Transverse colon (tissue), 4 donors: ENCODE results near the gene MGAT5.

ENCODE experiments used
- CTCF ChIP-seq, 5 experiments: fragments of 200-600 bp in 3 of 5; fragments of 450-650 bp in 2 of 5; sonication (generic) in 3 of 5; IDR thresholded peaks; 1 replicate in 2 of 5; 2 replicates in 3 of 5; pipeline ENCODE4 v1.5.1; 2016 to 2017; ENCODE audit warnings: antibody characterized with exemption in 5 of 5, inconsistent platforms in 3 of 5, mild to moderate bottlenecking in 2 of 5, moderate library complexity in 1 of 5
- EP300 ChIP-seq: sonication (generic); formaldehyde crosslinking; IDR thresholded peaks from one replicate; pipeline ENCODE4 v1.6.1; 2017; ENCODE audit warnings: antibody characterized with exemption, low read depth
- POLR2A ChIP-seq: fragments of 450-650 bp; IDR thresholded peaks from one replicate; pipeline ENCODE4 v1.6.1; 2016; ENCODE audit warnings: antibody characterized with exemption, mild to moderate bottlenecking, moderate library complexity
- POLR2AphosphoS5 ChIP-seq, 3 donors: sonication (generic); formaldehyde crosslinking; IDR thresholded peaks; one replicate each; pipeline ENCODE4 v1.6.1; 2016; ENCODE audit warnings: antibody characterized with exemption in 3 of 3

GRCh38 chr2:134398300-134398699, 144.4 kb downstream of the MGAT5 start:
- TF ChIP-seq CTCF (IDR thresholded peaks at IDR 0.05) (no peak), POLR2A (no peak), POLR2AphosphoS5 (IDR thresholded peaks at IDR 0.05) (no peak), EP300 (no peak)
